HG03064 (cell line): ENCODE data around the gene RAB20.
"Not testable (repeated sequence)": the region's sequence is repeated elsewhere in the genome, so short reads cannot be mapped to it uniquely, and the experiment has no call there.

ENCODE experiments used
- ATAC-seq: cut with Tn5 transposase; IDR thresholded peaks from one replicate; pipeline ENCODE4 v1.9.1; 2021; ENCODE audit warnings: low read depth; ENCODE audit not compliant: unreplicated experiment

Gene RAB20

DNA sequence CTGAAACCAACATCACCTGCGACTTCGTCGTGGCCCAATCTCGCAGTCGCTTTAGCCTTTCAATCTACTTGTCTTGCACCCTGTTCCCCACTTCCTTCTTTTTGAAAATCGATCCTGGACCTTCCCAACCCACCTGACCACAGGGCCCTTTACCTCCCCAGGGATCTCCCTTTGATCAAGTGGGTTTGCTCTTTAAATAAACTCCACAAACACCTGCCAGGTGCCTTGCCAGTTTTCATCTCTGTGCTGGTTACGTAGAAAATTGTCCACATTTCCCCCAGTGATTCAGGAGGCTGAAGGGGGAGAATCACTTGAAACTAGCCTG lies 14.5 kb upstream of the RAB20 start:
- ATAC-seq: peak; percentile 9

DNA sequence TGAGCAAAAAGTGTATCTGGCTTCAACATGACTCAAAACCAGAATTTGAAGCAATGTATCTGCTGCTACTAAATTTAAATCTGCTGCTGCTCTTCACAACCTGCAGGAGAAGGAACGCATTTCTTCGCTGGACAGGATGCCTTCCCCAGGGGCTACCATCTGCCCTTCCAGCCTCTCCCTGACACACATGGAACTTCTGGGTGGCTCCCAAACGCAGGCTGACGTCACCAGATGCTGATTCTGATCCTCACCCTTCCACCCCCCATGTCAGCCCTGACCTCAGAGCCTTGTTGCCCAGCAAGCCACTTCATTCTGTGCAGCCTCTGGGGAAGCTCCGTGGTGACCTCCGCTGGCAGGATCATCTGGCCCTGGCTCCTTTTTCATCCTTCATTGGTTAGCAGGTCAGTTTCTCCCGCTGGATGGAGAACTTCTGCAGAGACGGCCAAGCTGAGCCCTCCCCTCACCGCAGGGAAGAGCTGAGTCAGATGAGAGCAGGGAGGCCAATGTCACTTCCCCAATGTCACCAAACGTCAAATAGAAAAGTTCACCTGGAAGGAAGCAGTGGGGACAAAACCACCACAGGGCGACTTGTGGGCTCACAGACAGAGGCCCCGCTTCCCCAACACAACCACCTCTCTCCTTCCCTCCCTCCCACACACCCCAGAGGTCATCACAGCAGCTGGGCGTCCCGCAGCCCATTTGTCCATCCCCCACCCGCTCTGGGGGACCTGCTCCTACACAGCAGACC lies 14.0 kb upstream of the RAB20 start:
- ATAC-seq: peak; percentile 88

- ATAC-seq: no peak
Observed at GRCh38 chr13:110574161-110574560, 12.6 kb upstream of the RAB20 start.

DNA sequence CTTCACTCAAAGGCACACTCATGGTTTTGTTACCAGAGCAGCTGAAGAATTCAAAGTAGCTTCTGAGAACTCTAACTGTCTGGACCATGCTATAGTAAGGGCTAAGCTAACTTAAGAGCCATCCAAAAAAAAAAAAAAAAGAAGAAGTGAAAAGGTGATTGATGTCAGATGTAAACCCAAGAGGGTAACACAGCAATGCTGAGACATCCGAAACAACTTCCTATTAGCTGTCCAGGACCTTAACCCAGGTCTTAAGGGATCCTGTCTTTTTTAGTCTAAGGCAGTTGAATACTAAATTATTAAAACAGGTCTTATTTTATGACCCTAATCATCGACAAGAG lies 11.2 kb upstream of the RAB20 start:
- no peak for ATAC-seq

DNA sequence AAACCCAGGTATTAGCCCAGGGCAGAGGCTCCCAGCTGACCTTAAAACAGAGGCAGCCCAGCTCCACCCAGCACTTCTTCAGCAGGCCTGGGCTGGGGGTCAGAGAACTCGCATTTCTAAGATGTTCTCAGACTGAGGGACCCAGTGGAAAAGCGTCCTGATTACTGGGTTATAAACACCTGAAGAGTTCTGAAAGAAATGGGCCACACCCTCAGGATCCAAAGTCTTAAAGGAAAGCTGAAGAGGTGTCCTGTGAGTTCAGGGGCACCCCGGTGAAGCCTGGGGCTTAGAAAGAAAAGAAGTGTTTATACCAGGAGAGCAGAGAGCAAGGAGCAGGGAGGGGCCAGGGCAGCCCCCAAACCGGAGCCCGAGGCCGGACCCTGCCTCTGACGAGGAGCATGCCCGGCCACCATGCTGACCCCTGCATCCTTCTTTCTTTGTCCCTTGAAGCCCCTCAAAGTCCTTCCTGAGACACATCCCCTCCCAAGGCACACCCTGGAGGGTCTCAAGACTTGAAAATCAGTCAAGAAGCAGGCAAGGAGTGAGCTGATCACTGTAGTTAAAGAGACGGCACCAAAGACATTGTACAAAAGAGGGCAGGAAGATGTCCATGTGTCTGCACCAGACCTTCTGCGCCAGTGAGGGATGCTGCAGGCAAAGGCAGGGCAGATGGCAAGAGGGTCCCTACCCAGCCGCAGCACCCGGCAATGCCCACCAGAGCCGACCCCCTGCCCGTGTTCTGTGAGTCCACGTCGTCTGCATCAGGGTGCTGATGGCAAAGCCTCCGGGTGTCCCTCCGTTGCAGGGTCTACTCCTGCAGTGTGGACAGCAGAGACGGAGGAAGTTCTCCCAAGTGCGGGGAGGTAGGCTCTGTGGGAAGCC lies 10.6 kb upstream of the RAB20 start:
- no peak for ATAC-seq

DNA sequence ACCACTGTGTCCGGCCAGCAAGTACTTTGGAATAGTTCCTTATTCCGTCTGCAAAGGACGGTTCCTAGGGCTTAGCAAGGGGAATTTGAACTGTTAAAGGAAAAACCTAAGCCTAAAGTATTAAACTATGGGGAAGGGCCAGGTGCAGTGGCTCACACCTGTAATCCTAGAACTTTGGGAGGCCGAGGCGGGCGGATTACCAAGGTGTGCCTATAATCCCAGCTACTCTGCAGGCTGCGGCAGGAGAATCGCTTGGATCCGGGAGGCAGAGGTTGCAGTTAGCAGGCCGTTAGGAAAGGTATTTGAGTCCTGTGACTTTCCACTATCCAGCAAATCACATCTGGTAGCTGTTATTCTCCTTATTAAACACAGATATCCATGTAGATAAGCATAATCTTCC lies 9.4 kb upstream of the RAB20 start:
- no peak for ATAC-seq

DNA sequence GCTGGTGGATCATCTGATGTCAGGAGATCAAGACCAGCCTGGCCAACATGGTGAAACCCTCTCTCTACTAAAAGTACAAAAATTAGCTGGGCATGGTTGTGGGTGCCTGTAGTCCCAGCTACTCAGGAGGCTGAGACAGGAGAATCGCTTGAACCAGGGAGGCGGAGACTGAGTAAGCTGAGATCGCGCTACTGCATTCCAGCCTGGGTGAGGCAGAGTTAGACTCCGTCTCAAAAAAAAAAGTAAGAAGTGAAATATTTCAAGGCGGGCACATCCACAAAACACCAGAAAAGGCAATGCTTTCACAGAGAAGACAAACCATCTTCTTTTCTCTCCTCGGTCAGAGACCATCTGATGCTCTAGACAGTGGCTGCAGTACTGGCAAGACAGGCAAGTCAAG lies 8.4 kb upstream of the RAB20 start:
- ATAC-seq: not testable (repeated sequence)

DNA sequence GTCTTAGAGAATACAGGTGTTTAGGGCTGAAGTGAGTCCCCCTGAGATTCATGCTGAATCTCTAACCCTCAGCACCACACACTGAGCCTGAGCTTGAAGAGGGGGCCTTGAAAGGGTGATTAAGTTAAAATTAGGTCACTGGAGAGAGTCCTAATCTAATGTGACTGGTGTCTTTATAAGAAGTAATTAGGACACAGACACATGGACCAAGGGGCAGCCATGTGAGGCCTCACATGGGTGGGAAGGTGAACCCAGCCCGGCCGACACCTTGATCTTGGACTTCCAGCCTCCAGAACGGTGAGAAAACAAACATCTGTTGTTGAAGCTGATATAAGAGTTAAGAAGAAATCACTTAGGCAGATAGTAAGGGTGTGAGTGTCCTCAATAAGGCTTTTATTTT lies 7.1 kb upstream of the RAB20 start:
- no peak for ATAC-seq

DNA sequence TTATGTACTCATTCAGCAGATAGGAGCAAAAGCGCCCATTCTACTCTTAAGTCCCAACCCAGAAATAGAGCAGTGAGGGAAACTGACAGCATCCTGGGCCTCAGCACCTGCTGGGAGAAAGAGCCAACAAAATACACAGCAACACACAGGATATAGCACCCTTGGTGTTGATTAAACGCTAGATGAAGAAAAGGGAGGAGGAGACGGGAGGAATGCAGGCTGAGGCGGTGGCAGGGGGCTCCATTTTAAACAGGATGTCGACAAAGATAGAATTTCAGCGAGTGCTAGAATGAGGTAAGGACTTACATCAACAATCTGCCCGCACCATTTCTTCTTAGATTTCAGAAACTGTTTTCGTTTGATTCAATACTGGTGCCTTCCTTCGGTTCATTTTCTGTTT lies 4.6 kb upstream of the RAB20 start:
- no peak for ATAC-seq

DNA sequence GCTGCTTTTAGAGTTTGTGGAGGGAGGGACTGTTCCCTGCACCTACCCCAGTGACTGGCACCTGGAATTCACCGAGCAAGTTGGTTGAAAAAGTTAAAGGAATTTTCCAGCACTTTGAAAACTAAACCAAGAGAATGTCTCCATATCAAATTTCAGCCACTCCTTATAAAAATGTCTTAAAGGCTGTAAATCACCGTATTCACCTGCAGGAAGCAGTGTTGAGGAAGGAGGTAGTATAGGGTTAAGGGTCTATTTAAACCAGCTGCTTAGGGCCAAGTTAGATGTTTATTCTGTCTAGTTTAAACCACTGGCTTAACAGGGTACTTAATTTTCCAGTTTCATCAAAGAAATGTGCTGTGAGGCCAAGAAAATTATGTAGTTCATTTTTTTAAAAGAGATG lies 3.8 kb upstream of the RAB20 start:
- no peak for ATAC-seq

DNA sequence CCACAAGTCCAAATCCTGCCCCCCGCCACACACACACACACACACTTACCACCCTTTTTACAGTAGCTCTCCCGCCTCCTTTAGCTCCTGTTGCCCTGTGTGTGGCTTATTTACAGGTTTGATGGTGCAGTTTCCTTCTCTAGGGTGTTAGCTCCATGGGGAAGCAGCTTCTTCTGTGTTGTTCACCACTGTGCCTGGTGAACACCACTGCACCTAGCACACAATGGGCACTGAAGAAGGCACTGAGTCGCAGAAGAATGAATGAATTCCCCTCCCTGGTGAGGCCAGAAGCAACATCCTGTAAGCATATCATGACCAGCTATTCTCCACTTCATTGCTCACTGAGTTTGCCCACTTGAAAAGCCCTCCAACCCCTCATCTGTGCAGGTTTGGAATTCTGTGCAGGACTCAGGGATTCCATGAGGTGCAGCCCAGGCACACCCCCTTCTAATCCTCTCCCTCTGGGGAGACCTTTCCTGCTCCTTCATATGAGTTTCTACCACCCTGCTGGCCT lies 3.0 kb upstream of the RAB20 start:
- no peak for ATAC-seq

DNA sequence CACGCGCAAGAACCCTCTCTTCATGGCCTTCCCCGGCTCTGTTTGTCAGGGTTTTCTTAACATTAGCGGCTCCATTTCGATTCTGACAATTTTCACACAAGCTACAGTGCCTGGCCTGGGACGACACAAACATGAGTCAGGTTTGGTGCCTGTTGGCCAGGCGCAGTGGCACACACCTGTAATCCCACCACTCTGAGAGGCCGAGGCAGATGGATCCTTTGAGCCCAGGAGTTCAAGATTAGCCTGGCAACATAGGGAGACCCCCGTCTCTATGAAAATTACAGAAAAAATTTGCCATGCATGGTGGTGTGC lies 1.9 kb upstream of the RAB20 start:
- ATAC-seq: no peak

DNA sequence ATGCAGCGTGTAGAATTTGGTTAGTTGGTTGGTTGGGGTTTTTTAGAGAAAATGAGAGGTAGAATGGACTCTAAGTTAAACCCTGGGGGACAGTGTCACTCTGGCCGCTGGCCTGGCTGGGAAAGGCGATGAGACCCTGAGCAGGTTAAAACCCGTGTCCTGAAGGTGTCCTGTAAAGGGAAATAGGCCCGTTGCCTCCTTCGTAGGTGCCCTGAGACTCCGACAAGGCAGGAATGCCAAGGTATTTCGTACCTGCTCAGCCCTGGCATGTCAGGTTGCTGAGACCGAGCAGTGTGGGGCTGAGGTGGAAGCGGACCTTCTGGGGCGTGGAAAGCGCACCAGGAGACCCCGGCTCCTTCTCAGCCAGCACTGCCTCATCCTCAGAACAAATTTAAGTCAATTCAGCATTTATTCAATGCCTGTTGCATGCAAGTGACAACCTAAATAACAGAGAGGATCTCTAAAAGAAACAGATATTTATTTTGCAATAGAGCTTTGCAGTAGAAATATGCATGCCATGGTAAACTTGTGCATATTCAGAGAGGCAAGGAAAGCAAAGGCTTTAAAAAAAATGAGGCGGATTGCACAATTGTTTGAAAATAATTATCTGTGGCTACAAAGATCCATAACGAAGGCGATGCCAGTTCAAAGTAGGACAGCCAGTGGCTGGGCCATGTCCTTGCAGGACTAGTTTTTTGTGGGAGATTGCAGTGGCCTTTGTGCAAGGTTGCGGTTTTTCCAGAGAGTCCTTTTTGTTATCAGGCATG lies 1.4 kb upstream of the RAB20 start:
- no peak for ATAC-seq

- no peak for ATAC-seq
Observed at GRCh38 chr13:110562036-110562597, 595 bp upstream of the RAB20 start.

- ATAC-seq: peak; percentile 26
Observed at GRCh38 chr13:110560601-110561343, 750 bp downstream of the RAB20 start.

DNA sequence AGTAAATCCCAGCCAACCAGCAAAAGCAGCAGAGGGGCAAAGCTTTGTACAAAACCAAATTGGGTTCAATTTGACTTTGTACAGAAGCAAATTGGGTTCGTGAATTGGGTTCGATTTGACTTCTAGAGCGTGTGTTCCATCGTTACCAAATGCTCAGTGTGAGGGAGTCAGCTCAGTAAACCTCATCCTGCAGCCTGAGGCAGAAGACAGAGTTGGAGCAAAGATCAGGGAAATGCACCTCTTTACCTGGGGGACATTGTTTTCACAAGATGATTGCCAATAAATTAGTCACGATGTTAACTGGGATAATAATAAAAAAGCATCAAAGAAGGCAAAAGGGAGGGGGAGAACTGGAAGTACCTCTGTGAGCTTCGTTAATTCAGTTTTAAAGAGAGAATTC lies 1.5 kb downstream of the RAB20 start:
- ATAC-seq: no peak

DNA sequence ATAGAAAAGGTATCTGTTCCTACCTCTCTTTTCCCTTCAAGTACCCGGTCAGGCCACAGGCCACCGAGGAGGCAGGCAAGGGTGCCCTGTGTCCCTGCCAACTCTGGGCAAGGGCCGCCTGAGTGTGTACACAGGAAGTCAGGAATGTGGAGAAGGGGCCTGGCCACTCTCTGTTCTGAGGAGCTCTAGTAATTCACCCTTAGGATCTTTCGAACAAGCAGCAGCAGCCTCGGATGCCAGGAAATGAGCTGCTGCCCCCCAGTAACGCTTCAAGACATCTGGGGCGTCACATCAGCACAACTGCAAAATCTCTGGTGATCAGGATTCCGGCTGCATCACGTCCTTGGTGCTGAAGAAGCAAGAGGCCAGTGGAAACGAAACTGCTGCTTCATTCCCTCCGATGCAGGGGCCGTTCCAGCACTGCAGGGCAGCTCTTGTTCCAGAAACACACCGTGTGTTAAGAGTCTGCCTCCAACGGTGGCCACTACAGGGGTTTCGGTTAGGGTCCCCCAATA lies 2.0 kb downstream of the RAB20 start:
- ATAC-seq: no peak

DNA sequence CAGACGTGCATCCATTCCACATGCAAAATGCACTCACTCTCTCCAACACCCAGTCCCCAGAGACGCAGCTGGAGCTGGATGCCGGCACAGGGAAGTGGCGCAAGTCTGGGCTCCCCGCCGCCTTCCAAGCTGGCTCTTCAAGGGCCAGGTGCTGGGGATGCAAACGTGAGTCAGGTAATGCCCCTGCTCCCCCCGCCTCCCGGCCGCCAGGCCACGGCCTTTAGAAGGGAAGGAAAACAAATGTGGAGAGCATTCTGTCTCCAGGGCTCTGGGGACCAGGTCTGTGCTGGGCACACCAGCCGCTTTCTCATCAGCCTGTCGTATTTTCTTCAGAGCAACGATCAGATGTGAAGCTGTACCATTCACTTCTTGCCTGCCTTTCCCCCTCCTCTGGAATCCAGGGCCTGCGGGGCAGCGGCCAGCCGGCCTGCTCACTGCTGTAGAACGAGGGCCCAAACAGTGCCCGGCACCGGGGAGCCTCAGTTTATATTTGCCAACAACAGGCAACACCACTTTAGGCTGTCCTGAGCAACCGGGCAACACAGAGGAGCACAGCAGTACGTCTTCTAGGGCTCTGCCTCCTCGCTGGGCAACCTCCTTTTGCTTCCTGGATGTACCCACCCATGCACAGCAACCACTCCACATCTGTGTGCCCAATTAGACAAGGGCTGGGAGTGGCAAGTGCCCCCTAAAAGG lies 3.8 kb downstream of the RAB20 start:
- no peak for ATAC-seq

DNA sequence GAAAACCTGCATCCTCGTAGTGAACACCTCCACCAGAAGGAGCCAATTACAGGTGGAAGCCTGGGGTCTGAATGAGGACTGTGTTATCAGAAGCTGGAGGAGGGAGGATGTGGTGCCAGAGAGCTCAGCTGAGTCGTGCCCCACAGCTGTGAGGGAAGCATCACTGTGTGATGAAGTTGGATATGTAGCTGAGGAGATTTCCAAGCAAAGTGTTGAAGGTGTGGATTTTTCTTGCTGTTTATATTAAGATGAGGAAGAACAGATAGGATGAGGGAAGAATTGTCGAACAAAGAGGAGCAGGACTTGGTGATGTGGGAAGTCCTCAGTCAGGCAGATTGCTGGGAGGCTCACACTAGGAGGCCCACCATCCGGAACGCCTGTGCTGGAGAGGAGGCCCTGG lies 4.4 kb downstream of the RAB20 start:
- ATAC-seq: no peak

DNA sequence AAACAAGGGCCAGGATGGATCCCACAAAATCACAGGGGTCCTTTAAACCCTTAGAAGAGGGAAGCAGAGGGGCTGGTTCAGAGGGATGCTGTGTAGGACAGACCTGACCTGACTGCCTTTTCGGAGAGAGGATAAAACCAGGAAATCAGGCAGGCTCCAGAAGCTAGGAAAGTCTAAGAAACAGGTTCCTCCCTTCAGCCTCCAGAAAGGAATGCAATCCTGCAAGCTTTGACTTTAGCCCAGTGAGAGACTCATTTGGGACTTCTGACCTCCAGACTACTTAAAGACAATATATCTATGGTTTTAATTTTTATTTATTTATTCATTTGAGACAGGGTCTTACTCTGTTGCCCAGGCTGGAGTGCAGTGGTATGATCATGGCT lies 5.3 kb downstream of the RAB20 start:
- ATAC-seq: no peak
